IMR-90 (cell line): Measurements from ENCODE around the gene TMEM63A. TPM values are rescaled to one million over a fixed set of nuclear protein-coding genes. Genes with fewer than 3 reads are reported as not detected.

ENCODE experiments used
- ATAC-seq: fragments of 200-7000 bp; cut with Tn5 transposase; 2 replicates; pipeline ENCODE4 v1.9.1; 2020; ENCODE audit warnings: low read depth, mild to moderate bottlenecking, moderate library complexity
- BruUV-seq: library from RNA; stranded (reverse); fragments of 400-500 nt; replicated peaks from 2 replicates; lab custom pipeline; 2021; lab: Mats Ljungman, UMichigan
- CTCF ChIA-PET: fragments of 300-600 bp; formaldehyde crosslinking; extraction: SDS; loops from one replicate; lab custom pipeline; 2021; ENCODE audit warnings: antibody characterized with exemption; lab: Yijun Ruan, JAX
- POLR2A ChIA-PET: fragments of 300-600 bp; sonication (Branson Sonifier 250); formaldehyde crosslinking; loops from one replicate; lab custom pipeline; 2022; ENCODE audit warnings: antibody characterized with exemption; ENCODE audit not compliant: unreplicated experiment; lab: Charles Lee
- DNase-seq: peaks from one replicate; pipeline ENCODE4 v3.0.0; 2013
- H2AFZ ChIP-seq: replicated peaks from 2 replicates; pipeline ENCODE3; 2013; ENCODE audit warnings: low read length, mild to moderate bottlenecking; ENCODE audit not compliant: poor library complexity
- H2AK5ac ChIP-seq: 2 replicates; pipeline ENCODE4 v1.6.1; 2013; ENCODE audit warnings: low read depth, low read length, inconsistent platforms
- H2AK9ac ChIP-seq: replicated peaks from 2 replicates; pipeline ENCODE3; 2013; ENCODE audit warnings: mild to moderate bottlenecking, low read depth, low read length, moderate library complexity; ENCODE audit not compliant: poor library complexity
- H2BK120ac ChIP-seq: 2 replicates; pipeline ENCODE4 v1.6.1; 2013; ENCODE audit warnings: low read depth, low read length, inconsistent platforms
- H2BK15ac ChIP-seq: 3 replicates; pipeline ENCODE4 v1.6.1; 2013; ENCODE audit warnings: low read depth, low read length, inconsistent platforms
- H2BK20ac ChIP-seq: 2 replicates; pipeline ENCODE4 v1.6.1; 2013; ENCODE audit warnings: low read depth, mild to moderate bottlenecking, inconsistent platforms, low read length, moderate library complexity
- H2BK5ac ChIP-seq: 2 replicates; pipeline ENCODE4 v1.6.1; 2013; ENCODE audit warnings: mild to moderate bottlenecking, low read depth, low read length, inconsistent platforms; ENCODE audit not compliant: poor library complexity, severe bottlenecking
- H3K14ac ChIP-seq: replicated peaks from 2 replicates; pipeline ENCODE4 v1.6.1; 2013; ENCODE audit warnings: low read depth, low read length, inconsistent platforms
- H3K18ac ChIP-seq: 2 replicates; pipeline ENCODE4 v1.6.1; 2013; ENCODE audit warnings: low read depth, low read length, control low read depth
- H3K23ac ChIP-seq: 2 replicates; pipeline ENCODE4 v1.6.1; 2013; ENCODE audit warnings: low read depth, low read length, inconsistent platforms
- H3K27ac ChIP-seq: 2 replicates; pipeline ENCODE4 v1.5.1; 2013; ENCODE audit warnings: mild to moderate bottlenecking, control low read depth, low read length; ENCODE audit not compliant: insufficient read depth
- H3K27me3 ChIP-seq: 2 replicates; pipeline ENCODE4 v1.6.1; 2013; ENCODE audit warnings: low read length; ENCODE audit not compliant: control insufficient read depth, insufficient read depth
- H3K36me3 ChIP-seq: 2 replicates; pipeline ENCODE4 v1.6.1; 2013; ENCODE audit warnings: low read length, mixed read lengths; ENCODE audit not compliant: control insufficient read depth, insufficient read depth
- H3K4ac ChIP-seq: 2 replicates; pipeline ENCODE4 v1.6.1; 2013; ENCODE audit warnings: low read depth, low read length, inconsistent platforms
- H3K4me1 ChIP-seq: 2 replicates; pipeline ENCODE4 v1.6.1; 2013; ENCODE audit warnings: low read length, mixed read lengths; ENCODE audit not compliant: control insufficient read depth, insufficient read depth
- H3K4me2 ChIP-seq: 2 replicates; pipeline ENCODE4 v1.6.1; 2013; ENCODE audit warnings: low read depth, mild to moderate bottlenecking, control low read depth, low read length, moderate library complexity
- H3K4me3 ChIP-seq: 2 replicates; pipeline ENCODE4 v1.5.1; 2013; ENCODE audit warnings: low read depth, mild to moderate bottlenecking, control low read depth, low read length, moderate library complexity; ENCODE audit not compliant: insufficient read depth
- H3K56ac ChIP-seq: 2 replicates; pipeline ENCODE4 v1.6.1; 2013; ENCODE audit warnings: low read length, inconsistent platforms; ENCODE audit not compliant: insufficient read depth; ENCODE audit errors: extremely low read depth
- H3K79me1 ChIP-seq, 2 experiments: 2 replicates each; pipeline ENCODE4 v1.6.1; 2013; ENCODE audit warnings: low read length in 2 of 2, inconsistent platforms in 1 of 2, low read depth in 1 of 2
- H3K9ac ChIP-seq: 2 replicates; pipeline ENCODE4 v1.6.1; 2013; ENCODE audit warnings: low read depth, low read length, control low read depth
- H3K9me1 ChIP-seq: 2 replicates; pipeline ENCODE4 v1.6.1; 2013; ENCODE audit warnings: low read length, inconsistent platforms; ENCODE audit not compliant: insufficient read depth
- H3K9me3 ChIP-seq: 2 replicates; pipeline ENCODE4 v1.6.1; 2013; ENCODE audit warnings: low read length; ENCODE audit not compliant: control insufficient read depth, insufficient read depth
- H4K20me1 ChIP-seq: 2 replicates; pipeline ENCODE4 v1.6.1; 2013; ENCODE audit warnings: low read length, inconsistent platforms; ENCODE audit not compliant: insufficient read depth
- H4K5ac ChIP-seq: 2 replicates; pipeline ENCODE4 v1.6.1; 2013; ENCODE audit warnings: mild to moderate bottlenecking, low read depth, low read length, control low read depth
- H4K8ac ChIP-seq, 2 experiments: 2 replicates each; pipeline ENCODE4 v1.6.1; 2013; ENCODE audit warnings: low read depth in 2 of 2, low read length in 2 of 2, control low read depth in 1 of 2, inconsistent platforms in 1 of 2
- H4K91ac ChIP-seq: 2 replicates; pipeline ENCODE4 v1.6.1; 2013; ENCODE audit warnings: low read depth, low read length, inconsistent platforms; ENCODE audit not compliant: insufficient read depth
- CTCF ChIP-seq: conservative IDR thresholded peaks from 2 replicates; pipeline ENCODE4 v1.5.1; 2012; ENCODE audit warnings: mild to moderate bottlenecking, low read depth, low read length, improper control_type of control experiment
- NFE2L2 ChIP-seq: fragments of 150-350 bp; IDR thresholded peaks from 2 replicates; pipeline ENCODE4 v1.6.1; 2016; ENCODE audit warnings: low read depth, mild to moderate bottlenecking, low read length
- USF2 ChIP-seq: fragments of 150-350 bp; IDR thresholded peaks from 2 replicates; pipeline ENCODE4 v1.6.1; 2017; ENCODE audit warnings: mild to moderate bottlenecking, antibody characterized with exemption, low read length, low read depth
- WGBS, 2 experiments: methylation state at CpG; one replicate each; pipeline versions ENCODE4 v1.1.5 to v1.1.7; 2013; ENCODE audit warnings: missing lambda C conversion rate in 2 of 2; ENCODE audit not compliant: insufficient read length in 1 of 2; ENCODE audit errors: extremely low coverage in 2 of 2; 5-methylcytosine and 5-hydroxymethylcytosine counted together
- dilution Hi-C: fragments of 300-500 bp; cut with HindIII; formaldehyde crosslinking; loops from one replicate; pipeline ENCODE4 v1.14.3; 2018; ENCODE audit warnings: low sequenced_read_pairs; ENCODE audit not compliant: unreplicated experiment
- in situ Hi-C: fragments of 300-500 bp; cut with MboI; formaldehyde crosslinking; loops from 3 replicates; pipeline ENCODE4 v1.14.3; 2019; ENCODE audit warnings: low sequenced_read_pairs, inconsistent platforms, mixed read lengths
- intact Hi-C: fragments of 100-400 bp; cut with micrococcal nuclease; formaldehyde crosslinking; loops from 2 replicates; pipeline ENCODE4 v1.10.0; 2022
- polyA plus RNA-seq, 3 experiments: library from polyadenylated mRNA; depleted of rRNA; stranded (reverse); fragments of >200 nt; gene quantifications; 2 replicates each; pipeline ENCODE4 v1.2.3, GENCODE V29; 2012; ENCODE audit warnings: low replicate concordance in 1 of 3
- total RNA-seq: library from RNA; depleted of rRNA; stranded (reverse); fragments of >200 nt; gene quantifications from 2 replicates; pipeline ENCODE4 v1.2.3, GENCODE V29; 2012

The TMEM63A gene
- total and polyA plus RNA-seq, 2 of the 4 experiments (the other 2 are of a cell fraction) = 4.7 to 23.3 TPM

- no peak overlapping the region for H3K4me2 ChIP-seq
- 0 out of 2 replicates have a peak overlapping the region, but pooled peaks have one; percentile 43 for H2AK5ac ChIP-seq
- dilution Hi-C loops = no loop called here
- H4K5ac ChIP-seq = no peak overlapping the region
- ChIA-PET POLR2A (no interaction called here), CTCF (interaction anchor here (0.7 to 1.3 kb wide), 2 partner anchors 10 to 337 kb away, joined by 3 to 4 read pairs; no protein-coding TSS in a partner anchor)
- WGBS, 2 experiments = 86% methylated on average over 2 of the region's 10 CpGs; no CpG with 5 or more reads in 1 of the 2 experiments
- H3K4ac ChIP-seq = no peak overlapping the region; the same call in 1 of the 2 replicates
- 0 out of 2 replicates have a peak overlapping the region, but pooled peaks have one; percentile 10 for H3K23ac ChIP-seq
- no peaks in the 10 kb centered on the region for H3K36me3 ChIP-seq
- BruUV-seq = no TSS peak
- H4K91ac ChIP-seq = no peak overlapping the region
- no peak overlapping the region for H3K4me3 ChIP-seq
- intact Hi-C loops = loop anchor here (2.0 kb wide), 1 partner anchor 33 kb away; no protein-coding TSS in a partner anchor
- no peak overlapping the region for H2BK120ac ChIP-seq
- no peak overlapping the region for H2BK15ac ChIP-seq
- peak; percentile 39 for TF ChIP-seq CTCF
- TF ChIP-seq USF2 = no peak
- no peak for TF ChIP-seq NFE2L2
- H3K18ac ChIP-seq = no peak overlapping the region
- H2BK20ac ChIP-seq = no peak overlapping the region
- no peak overlapping the region for H3K27ac ChIP-seq
- ATAC-seq (no peak), DNase-seq (no peak)
- no peaks in the 10 kb centered on the region for H3K27me3 ChIP-seq
- H2AFZ ChIP-seq = no peak overlapping the region
- H3K79me1 ChIP-seq = peaks cover 0 to 23% of the 10 kb centered on the region in 2 experiments; a peak in 2 of 4 replicates
- no peaks in the 10 kb centered on the region for H3K9me3 ChIP-seq
- peaks cover 13% of the 10 kb centered on the region; the same call in 1 of the 2 replicates for H3K9me1 ChIP-seq
- in situ Hi-C loops = no loop called here
- peaks cover 24% of the 10 kb centered on the region for H3K4me1 ChIP-seq
- no peak overlapping the region for H3K14ac ChIP-seq
- peak overlapping the region; percentile 68 for H2AK9ac ChIP-seq
- H3K9ac ChIP-seq = no peak overlapping the region
- H4K8ac ChIP-seq = no peak overlapping the region
- H3K56ac ChIP-seq = no peak overlapping the region
- no peak overlapping the region for H2BK5ac ChIP-seq
- no peaks in the 10 kb centered on the region for H4K20me1 ChIP-seq
Measured at GRCh38 chr1:225811622-225812487, 70.3 kb downstream of the TMEM63A start.
